ENCODE data around the gene MAGI1.

DNA sequence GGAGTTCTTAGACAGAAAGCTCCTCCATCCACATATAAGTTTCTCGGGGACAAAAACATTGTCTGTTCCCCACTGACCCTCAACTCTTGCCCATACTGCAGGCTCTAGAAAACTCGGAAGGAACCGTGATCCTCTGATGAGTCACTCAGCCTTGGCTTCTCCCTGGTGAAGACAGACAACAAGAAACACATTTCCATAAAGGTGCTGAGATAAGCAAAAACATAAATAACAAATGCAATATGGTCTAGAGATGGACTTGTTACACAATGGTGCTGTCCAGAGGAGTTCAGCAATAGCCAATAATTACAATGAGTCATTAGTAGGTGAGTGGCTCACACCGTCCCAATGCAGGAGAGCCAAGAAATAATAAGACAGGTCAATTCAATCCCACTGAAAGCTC is 43.7 kb downstream of the MAGI1 start:
- TF ChIP-seq ARNTL (CRISPR knock-in tag; IDR thresholded peaks at IDR 0.05; ENCODE audit: borderline replicate concordance, low read depth) (no peak), TOX (CRISPR knock-in tag; IDR thresholded peaks at IDR 0.05; ENCODE audit: borderline replicate concordance) (no peak), ZNF565 (CRISPR knock-in tag; conservative IDR thresholded peaks at IDR 0.05; ENCODE audit: low read depth) (no peak), RARB (CRISPR knock-in tag; IDR thresholded peaks at IDR 0.05) (no peak), ZNF70 (CRISPR knock-in tag; IDR thresholded peaks at IDR 0.05) (no peak), TCF4 (CRISPR knock-in tag; IDR thresholded peaks at IDR 0.05; ENCODE audit: borderline replicate concordance) (no peak), PPARA (CRISPR knock-in tag; IDR thresholded peaks at IDR 0.05; ENCODE audit: borderline replicate concordance) (no peak)
- TF ChIP-seq, protein P1, sequence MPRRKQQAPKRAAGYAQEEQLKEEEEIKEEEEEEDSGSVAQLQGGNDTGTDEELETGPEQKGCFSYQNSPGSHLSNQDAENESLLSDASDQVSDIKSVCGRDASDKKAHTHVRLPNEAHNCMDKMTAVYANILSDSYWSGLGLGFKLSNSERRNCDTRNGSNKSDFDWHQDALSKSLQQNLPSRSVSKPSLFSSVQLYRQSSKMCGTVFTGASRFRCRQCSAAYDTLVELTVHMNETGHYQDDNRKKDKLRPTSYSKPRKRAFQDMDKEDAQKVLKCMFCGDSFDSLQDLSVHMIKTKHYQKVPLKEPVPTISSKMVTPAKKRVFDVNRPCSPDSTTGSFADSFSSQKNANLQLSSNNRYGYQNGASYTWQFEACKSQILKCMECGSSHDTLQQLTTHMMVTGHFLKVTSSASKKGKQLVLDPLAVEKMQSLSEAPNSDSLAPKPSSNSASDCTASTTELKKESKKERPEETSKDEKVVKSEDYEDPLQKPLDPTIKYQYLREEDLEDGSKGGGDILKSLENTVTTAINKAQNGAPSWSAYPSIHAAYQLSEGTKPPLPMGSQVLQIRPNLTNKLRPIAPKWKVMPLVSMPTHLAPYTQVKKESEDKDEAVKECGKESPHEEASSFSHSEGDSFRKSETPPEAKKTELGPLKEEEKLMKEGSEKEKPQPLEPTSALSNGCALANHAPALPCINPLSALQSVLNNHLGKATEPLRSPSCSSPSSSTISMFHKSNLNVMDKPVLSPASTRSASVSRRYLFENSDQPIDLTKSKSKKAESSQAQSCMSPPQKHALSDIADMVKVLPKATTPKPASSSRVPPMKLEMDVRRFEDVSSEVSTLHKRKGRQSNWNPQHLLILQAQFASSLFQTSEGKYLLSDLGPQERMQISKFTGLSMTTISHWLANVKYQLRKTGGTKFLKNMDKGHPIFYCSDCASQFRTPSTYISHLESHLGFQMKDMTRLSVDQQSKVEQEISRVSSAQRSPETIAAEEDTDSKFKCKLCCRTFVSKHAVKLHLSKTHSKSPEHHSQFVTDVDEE (CRISPR knock-in tag; IDR thresholded peaks at IDR 0.05), result no peak
- TF ChIP-seq, protein P2, sequence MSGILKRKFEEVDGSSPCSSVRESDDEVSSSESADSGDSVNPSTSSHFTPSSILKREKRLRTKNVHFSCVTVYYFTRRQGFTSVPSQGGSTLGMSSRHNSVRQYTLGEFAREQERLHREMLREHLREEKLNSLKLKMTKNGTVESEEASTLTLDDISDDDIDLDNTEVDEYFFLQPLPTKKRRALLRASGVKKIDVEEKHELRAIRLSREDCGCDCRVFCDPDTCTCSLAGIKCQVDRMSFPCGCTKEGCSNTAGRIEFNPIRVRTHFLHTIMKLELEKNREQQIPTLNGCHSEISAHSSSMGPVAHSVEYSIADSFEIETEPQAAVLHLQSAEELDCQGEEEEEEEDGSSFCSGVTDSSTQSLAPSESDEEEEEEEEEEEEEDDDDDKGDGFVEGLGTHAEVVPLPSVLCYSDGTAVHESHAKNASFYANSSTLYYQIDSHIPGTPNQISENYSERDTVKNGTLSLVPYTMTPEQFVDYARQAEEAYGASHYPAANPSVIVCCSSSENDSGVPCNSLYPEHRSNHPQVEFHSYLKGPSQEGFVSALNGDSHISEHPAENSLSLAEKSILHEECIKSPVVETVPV (CRISPR knock-in tag; IDR thresholded peaks at IDR 0.05), result no peak
- TF ChIP-seq, protein P3, sequence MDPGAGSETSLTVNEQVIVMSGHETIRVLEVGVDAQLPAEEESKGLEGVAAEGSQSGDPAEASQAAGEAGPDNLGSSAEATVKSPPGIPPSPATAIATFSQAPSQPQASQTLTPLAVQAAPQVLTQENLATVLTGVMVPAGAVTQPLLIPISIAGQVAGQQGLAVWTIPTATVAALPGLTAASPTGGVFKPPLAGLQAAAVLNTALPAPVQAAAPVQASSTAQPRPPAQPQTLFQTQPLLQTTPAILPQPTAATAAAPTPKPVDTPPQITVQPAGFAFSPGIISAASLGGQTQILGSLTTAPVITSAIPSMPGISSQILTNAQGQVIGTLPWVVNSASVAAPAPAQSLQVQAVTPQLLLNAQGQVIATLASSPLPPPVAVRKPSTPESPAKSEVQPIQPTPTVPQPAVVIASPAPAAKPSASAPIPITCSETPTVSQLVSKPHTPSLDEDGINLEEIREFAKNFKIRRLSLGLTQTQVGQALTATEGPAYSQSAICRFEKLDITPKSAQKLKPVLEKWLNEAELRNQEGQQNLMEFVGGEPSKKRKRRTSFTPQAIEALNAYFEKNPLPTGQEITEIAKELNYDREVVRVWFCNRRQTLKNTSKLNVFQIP (CRISPR knock-in tag; IDR thresholded peaks at IDR 0.05; ENCODE audit: borderline replicate concordance, low read depth), result no peak
